Hematopoietic multipotent progenitor cell treated with erythropoietin and hydrocortisone succinate and interleukin-3 and kit ligand, for 4 days (in vitro differentiated cells): ENCODE results near the gene PHF21A.

ENCODE experiments used
- DNase-seq: peaks from one replicate; pipeline ENCODE4 v3.0.0-alpha.2; 2015

The PHF21A gene

DNA sequence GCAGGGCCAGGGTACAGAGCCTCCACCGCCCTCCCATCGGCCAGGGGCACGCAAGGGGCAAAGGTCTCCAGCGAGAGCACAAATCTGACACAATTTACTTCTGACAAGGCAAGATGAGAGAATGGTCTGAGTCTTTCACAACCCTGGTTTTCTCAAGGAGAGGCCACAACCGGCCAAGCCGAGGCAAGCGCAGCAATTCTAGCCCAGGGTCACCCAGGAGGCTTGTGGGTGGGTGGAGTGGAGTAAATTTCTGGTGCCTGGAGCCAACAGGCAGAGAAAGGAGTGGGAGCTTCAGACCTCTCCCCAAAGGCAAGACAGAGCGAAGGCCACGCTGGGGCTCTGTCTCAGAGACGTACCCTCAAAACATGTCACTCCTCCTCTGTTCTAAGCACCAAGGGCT lies 189.5 kb downstream of the PHF21A start:
- no peak for DNase-seq

DNA sequence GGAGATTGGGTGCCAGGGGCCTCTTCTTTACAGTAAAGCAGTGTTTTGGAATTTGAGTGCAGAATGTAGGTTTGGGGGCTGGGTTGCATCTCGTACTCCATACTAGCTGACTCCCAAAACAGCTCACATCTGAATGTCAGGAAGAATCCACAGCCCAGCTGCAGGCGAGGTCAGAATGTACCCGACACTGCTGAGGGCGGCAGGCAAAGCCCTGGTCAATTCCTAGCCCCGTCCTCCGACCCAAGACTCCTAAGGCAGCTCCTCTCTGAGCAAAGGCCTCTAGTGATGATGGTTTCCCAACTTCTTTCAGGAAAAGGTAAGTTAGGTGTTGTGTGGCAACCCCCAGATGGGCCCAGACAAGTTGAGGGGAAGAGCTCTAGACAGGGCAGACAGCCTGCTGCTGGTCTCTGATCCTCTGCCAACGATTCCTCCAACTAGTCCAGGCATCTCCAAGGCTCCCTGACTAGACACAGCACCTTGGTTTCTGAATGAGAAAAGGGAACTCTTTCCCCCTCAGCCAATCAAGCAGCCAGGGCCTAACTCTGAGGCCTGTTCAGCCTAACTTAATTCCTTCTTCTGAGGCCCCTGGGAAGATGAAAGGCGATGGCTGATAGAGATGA lies 190.2 kb downstream of the PHF21A start:
- no peak for DNase-seq

DNA sequence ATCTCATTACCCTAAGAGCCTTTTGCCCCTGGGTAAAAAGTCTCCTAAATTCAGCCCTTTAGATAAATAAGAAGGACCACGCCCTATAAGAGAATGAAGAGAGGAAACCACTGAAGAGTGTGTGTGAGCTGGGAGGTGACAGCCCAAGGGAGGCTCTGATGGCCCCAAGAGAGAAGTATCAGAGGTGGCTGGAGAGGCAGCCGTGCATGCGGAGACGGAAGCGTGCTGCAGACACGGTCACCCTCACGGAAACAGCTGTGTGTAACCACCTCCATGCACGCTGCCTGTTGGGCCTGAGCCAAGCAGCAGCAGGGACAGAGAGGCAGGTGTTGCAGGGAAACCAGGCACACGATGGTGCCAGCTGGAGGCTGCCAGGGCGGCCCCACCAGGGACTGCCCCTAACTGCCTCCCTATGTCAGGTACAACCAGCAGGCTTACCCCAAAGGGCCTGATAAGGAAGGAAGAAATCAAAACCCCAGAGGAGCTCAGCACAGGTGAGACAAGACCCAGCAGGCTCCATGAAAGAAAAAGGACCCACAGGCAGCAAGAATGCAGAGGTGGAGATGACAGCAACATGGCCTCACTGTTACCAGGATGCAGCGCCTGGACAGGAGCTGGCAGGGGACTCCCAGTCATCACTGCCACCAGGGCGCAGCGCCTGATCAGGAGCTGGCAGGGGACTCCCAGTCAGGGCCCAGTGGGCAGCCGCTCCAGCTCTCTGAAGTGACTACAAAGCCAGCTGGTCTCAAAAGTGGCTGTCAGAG lies 191.0 kb downstream of the PHF21A start:
- DNase-seq: peak; percentile 72

- DNase-seq: no peak
Observed at GRCh38 chr11:45929486-45930030, 191.7 kb downstream of the PHF21A start.

DNA sequence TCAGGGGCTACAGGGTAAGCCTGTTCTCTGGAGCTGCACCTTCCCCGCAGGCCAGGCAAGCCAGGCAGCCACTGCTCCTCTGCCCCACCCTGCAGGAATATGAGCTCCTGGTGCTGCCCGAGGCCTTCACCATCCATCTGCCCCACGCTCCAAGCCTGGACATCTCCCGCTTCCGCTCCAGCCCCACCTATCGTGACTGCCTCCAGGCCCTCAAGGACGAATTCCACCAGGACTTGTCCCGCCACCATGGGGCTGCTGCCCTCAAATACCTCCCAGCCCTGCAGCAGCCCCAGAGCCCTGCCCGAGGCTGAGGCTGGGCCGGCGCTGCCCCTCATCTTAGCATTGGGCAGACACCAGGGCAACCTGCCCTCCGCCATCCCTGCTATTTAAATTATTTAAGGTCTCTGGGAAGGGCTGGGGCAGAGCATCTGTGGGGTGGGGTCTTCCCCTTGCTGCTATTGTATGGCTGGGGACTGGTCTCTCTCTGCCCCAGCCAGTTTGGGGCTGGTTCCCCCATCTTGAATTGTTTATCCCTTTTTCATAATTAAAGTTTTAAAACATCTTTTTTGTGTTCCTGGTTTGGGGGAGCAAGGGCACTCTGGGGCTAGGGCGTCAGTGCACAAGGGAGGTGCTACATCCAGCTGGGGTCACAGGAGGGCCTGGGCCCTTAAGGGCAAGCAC lies 192.6 kb downstream of the PHF21A start:
- DNase-seq: no peak

DNA sequence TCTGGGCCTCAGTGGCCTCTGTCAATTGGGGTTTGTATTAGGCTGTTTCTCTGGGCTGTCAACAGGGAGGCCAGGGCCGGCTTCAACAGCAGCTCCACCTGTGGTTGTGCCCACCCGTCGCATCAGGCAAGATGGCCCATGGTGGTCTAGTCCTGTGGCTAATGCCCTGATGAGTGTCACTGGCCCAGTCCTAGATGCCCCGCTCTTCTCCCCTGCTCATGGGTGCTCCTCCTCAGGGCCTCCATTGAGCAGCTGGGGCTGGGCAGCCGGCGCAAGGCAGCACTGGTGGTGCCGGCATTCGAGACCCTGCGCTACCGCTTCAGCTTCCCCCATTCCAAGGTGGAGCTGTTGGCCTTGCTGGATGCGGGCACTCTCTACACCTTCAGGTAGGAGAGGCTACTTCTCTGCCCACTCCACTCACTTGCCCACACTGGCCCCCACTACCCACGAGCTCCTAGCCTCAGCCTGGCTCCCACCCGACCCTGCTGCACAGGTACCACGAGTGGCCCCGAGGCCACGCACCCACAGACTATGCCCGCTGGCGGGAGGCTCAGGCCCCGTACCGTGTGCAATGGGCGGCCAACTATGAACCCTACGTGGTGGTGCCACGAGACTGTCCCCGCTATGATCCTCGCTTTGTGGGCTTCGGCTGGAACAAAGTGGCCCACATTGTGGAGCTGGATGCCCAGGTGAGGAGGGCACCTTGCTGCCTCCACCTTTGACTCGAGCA lies 193.4 kb downstream of the PHF21A start:
- no peak for DNase-seq

GRCh38 chr11:45927332-45927683 lies 193.9 kb downstream of the PHF21A start:
- peak; percentile 37 for DNase-seq

- no peak for DNase-seq
Observed at GRCh38 chr11:45926536-45927331, 194.5 kb downstream of the PHF21A start.

GRCh38 chr11:45926001-45926401 lies 195.3 kb downstream of the PHF21A start:
- no peak for DNase-seq

GRCh38 chr11:45925550-45925949 lies 195.7 kb downstream of the PHF21A start:
- DNase-seq: no peak

DNA sequence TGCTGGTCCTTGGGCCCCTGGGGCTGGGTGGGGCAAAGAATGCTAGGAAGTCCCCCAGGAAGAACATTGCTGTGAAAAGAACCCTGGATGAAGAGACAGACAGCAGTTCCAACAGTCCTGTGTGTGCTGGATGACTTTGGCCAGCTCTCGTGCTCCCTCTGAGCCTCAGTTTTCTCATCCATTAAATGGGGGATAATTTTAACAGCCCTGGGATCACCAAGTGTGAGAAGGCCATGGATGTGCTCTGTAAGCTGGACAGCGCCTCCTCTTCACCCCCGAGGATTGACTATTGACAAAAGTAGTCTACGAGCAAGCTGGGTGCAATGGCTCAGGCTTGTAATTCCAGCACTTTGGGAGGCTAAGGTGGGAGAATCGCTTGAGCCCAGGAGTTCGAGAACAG lies 196.3 kb downstream of the PHF21A start:
- no peak for DNase-seq

DNA sequence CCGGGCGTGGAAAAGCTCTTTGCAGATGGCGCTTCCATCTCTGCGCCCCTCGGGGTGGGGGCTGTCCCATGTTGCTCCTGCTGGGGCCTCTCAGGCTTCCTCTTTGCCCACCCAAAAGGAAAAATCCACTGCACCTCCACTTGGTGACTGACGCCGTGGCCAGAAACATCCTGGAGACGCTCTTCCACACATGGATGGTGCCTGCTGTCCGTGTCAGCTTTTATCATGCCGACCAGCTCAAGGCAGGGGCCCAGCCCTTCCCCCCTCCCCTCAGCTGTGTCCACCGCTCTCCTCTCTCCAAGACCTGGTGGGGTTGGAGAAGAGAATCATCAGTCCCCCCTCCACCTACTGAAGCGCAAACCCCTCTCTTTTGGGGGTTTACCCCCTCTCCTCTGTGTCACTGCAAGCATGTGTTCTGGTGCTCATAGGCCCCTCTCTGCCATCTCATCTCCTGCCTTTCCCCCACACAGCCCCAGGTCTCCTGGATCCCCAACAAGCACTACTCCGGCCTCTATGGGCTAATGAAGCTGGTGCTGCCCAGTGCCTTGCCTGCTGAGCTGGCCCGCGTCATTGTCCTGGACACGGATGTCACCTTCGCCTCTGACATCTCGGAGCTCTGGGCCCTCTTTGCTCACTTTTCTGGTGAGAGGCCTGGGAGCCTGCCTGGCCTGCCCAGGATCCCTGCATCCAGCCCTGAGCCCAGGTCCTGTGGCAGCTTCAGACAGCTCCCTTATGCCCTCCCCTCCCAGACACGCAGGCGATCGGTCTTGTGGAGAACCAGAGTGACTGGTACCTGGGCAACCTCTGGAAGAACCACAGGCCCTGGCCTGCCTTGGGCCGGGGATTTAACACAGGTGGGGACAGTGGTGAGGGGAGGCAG lies 197.0 kb downstream of the PHF21A start:
- no peak for DNase-seq

- no peak for DNase-seq
Observed at GRCh38 chr11:45922425-45923082, 198.7 kb downstream of the PHF21A start, which contains the start of gene LARGE2. Gene LARGE2 (plus strand): TSS chr11:45922656. CDS start chr11:45922883, 227 bp downstream.

GRCh38 chr11:45921561-45922424 lies 199.5 kb downstream of the PHF21A start:
- no peak for DNase-seq

DNA sequence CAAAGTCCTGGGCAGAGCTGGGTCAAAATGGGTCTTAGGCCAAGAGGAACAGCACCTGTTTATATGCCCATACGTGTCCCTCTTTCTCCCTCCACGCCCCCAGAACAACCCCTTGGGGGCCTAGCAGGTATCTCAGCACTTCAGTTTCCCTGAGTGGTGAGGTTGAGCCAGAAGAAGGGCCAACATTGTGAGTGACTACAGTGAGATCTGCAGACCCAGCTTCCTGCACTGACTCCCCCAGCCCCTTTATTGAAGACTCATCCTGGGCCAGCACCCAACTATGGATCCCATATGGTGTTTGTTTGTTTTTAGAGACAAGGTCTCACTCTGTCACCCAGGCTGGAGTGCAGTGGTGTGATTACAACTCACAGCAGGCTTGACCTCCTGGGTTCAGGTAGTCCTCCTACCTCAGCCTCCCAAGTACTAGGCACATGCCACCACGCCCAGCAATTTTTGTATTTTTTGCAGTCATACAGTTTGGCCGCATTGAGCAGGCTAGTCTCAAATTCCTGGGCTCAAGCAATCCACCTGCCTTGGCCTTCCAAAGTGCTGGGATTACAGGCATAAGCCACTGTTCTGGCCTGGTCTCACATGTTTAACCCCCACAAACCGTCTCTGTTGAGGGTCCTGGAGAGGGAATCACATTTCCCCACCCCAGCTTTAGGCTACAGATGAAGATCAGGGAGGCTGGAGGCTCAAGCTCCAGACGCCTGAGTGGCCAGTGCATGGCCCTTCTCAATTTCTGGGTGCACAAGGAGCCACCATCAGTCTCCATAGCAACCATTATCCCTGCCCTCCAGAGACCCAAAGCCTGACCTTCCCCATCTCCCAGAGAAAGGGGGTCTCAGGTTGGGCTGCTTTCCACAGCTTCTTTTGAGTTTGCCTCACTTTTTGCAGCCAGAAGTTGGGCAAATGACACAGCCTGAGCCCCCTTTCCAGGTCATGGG lies 200.4 kb downstream of the PHF21A start:
- no peak for DNase-seq

DNA sequence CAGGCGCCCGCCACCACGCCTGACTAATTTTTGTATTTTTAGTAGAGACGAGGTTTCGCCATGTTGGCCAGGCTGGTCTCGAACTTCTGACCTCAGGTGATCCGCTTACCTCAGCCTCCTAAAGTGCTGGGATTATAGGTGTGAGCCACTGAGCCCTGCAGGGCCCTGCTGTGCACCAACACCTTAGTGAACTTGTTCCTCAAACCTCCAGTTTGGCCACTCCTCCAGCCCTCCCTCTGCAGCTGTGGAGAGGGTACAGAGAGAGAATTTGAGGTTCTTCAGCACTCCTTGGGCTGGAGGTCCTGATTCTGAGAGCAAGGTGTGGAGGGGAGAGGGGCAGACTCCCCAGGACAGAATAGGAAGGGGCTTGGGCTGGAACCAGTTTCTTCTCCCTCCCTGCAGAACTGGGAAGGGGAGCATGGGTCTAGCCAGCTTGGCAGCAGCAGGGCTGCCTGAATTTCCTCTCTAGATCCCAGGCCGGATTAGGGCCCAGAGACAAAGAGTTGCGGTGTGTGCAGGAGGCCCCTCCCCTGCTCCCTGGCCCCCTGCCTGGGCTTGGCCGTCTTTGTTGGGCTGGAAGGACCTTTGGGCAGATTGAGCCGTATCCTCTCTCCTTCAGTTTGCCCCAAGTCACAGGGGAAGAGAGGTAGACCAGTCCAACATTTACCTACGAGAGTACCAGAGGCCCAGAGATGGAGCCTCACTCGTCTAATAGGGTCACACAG lies 201.3 kb downstream of the PHF21A start:
- peak; percentile 40 for DNase-seq

DNA sequence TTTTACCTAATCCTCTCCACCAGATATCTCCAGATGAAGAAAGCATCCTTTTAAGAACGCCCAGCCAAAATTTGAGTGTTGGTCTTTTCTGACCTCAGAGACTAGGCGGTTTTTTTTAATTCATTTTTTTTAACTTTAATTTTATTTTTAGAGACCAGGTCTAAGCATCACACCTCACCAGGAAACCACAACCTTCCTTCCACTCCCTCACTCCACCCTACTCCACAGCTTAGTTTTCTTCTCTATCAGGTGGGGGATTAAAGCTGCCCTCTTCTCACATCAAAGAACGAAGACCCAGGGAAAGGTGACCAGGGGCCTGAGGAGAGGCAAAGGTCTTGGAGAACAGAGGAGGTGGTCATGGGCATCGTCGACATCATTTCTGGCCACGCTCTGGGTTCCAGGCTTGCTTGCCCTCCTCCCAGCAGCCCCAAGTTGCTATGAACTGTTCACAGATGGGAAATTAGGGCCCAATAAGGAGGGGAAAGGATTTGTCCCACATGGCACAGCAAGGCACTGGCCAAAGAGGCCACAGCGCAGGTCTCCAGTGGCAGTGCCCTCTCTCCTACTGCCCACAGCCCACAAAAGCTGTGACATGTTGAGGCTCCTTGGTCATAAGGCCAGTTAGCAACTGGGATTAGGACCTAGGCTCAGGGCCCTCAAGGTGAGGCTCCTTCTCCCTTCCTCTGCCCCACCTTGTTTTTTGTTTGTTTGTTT lies 202.1 kb downstream of the PHF21A start:
- DNase-seq: no peak
